Chondrocyte (in vitro differentiated cells): ENCODE data around the gene GNAS-AS1. TPM values are rescaled to one million over a fixed set of nuclear protein-coding genes. Genes with fewer than 3 reads are reported as not detected.

Experiments
- DNase-seq: peaks from one replicate; pipeline ENCODE4 v3.0.0; 2021; ENCODE audit warnings: mixed read lengths, low spot score
- H3K27ac Mint-ChIP-seq: one replicate; pipeline ENCODE4 v1.8.0; 2021; ENCODE audit warnings: mild to moderate bottlenecking, moderate library complexity, mixed read lengths; ENCODE audit not compliant: unreplicated experiment
- H3K27me3 Mint-ChIP-seq: 2 replicates; pipeline ENCODE4 v1.8.0; 2021; ENCODE audit warnings: low read depth, mixed read lengths
- H3K36me3 Mint-ChIP-seq: 2 replicates; pipeline ENCODE4 v1.8.0; 2021; ENCODE audit warnings: low read depth, mixed read lengths
- H3K4me1 Mint-ChIP-seq: 2 replicates; pipeline ENCODE4 v1.8.0; 2021; ENCODE audit warnings: low read depth, mild to moderate bottlenecking, mixed read lengths
- H3K4me3 Mint-ChIP-seq: one replicate; pipeline ENCODE4 v1.8.0; 2021; ENCODE audit warnings: mild to moderate bottlenecking, moderate library complexity, mixed read lengths; ENCODE audit not compliant: unreplicated experiment
- H3K9me3 Mint-ChIP-seq: 2 replicates; pipeline ENCODE4 v1.8.0; 2021; ENCODE audit warnings: low read depth, mixed read lengths
- CTCF ChIP-seq: fragments of 200-600 bp; sonication (generic); IDR thresholded peaks from 2 replicates; pipeline ENCODE4 v1.5.0; 2021; ENCODE audit warnings: antibody characterized with exemption, mild to moderate bottlenecking, moderate library complexity
- total RNA-seq: library from RNA; stranded (reverse); gene quantifications from 3 replicates; pipeline ENCODE4 v1.2.1, GENCODE V29; 2021

Gene GNAS-AS1
- total RNA-seq, 1 donor from 2014 or later = 1.1 TPM

- Mint-ChIP-seq H3K4me3 (no peak overlapping the region), H3K27ac (no peak overlapping the region), H3K4me1 (no peaks in the 10 kb centered on the region), H3K36me3 (no peaks in the 10 kb centered on the region), H3K9me3 (no peaks in the 10 kb centered on the region), H3K27me3 (peaks cover 62% of the 10 kb centered on the region)
- DNase-seq = peak; percentile 80
- no peak for TF ChIP-seq CTCF
These were observed 63.3 kb downstream of the GNAS-AS1 start for GRCh38 chr20:58787211-58788005.

- H3K36me3 Mint-ChIP-seq = no peaks in the 10 kb centered on the region
- no peak for TF ChIP-seq CTCF
- no peaks in the 10 kb centered on the region for H3K4me1 Mint-ChIP-seq
- no peak overlapping the region for H3K4me3 Mint-ChIP-seq
- no peak for DNase-seq
- no peak overlapping the region for H3K27ac Mint-ChIP-seq
- H3K27me3 Mint-ChIP-seq = peaks cover 59% of the 10 kb centered on the region
- H3K9me3 Mint-ChIP-seq = no peaks in the 10 kb centered on the region
These were observed 66.2 kb downstream of the GNAS-AS1 start for GRCh38 chr20:58784321-58785074.

- Mint-ChIP-seq H3K4me1 (no peaks in the 10 kb centered on the region), H3K9me3 (no peaks in the 10 kb centered on the region), H3K27me3 (peaks cover 52% of the 10 kb centered on the region), H3K36me3 (no peaks in the 10 kb centered on the region), H3K27ac (no peak overlapping the region), H3K4me3 (no peak overlapping the region)
- DNase-seq = no peak
- no peak for TF ChIP-seq CTCF
These were observed 67.1 kb downstream of the GNAS-AS1 start for GRCh38 chr20:58783511-58784011.

- Mint-ChIP-seq H3K36me3 (no peaks in the 10 kb centered on the region), H3K27ac (no peak overlapping the region), H3K27me3 (peaks cover 53% of the 10 kb centered on the region), H3K4me1 (no peaks in the 10 kb centered on the region), H3K9me3 (no peaks in the 10 kb centered on the region), H3K4me3 (no peak overlapping the region)
- no peak for TF ChIP-seq CTCF
- DNase-seq = no peak
These were observed 69.6 kb downstream of the GNAS-AS1 start for GRCh38 chr20:58781138-58781537.

- H3K27me3 Mint-ChIP-seq = peaks cover 49% of the 10 kb centered on the region
- no peak overlapping the region for H3K27ac Mint-ChIP-seq
- H3K4me1 Mint-ChIP-seq = no peaks in the 10 kb centered on the region
- DNase-seq = no peak
- H3K9me3 Mint-ChIP-seq = no peaks in the 10 kb centered on the region
- TF ChIP-seq CTCF = no peak
- H3K36me3 Mint-ChIP-seq = no peaks in the 10 kb centered on the region
- H3K4me3 Mint-ChIP-seq = no peak overlapping the region
These were observed 71.9 kb downstream of the GNAS-AS1 start for GRCh38 chr20:58778760-58779159.
